ENCODE measurements around the gene DDX41.
A peak's percentile ranks its signal among the peaks of the same experiment; 100 is the strongest.
"Not testable (repeated sequence)": the region's sequence is repeated elsewhere in the genome, so short reads cannot be mapped to it uniquely, and the experiment has no call there.

The DDX41 gene

DNA sequence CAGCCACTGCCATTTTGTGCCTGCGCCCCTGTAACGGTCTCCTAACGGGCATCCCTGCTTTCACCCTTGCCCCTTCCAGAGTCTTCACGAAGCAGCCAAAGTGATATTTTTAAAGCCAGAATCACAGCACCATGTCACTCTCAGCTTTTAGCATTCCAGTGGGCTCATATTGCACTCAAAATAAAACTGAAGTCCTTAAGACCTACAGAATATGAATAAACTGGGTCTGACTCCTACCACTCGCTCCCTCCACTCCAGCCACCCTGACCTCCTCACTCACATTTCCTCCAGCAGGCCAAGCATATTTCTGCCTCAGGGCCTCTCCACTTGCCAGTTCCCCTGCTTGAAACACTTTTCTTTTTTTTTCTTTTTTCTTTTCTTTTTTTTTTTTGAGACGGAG is 16.9 kb downstream of the DDX41 start:
- no peak for DNase-seq

DNA sequence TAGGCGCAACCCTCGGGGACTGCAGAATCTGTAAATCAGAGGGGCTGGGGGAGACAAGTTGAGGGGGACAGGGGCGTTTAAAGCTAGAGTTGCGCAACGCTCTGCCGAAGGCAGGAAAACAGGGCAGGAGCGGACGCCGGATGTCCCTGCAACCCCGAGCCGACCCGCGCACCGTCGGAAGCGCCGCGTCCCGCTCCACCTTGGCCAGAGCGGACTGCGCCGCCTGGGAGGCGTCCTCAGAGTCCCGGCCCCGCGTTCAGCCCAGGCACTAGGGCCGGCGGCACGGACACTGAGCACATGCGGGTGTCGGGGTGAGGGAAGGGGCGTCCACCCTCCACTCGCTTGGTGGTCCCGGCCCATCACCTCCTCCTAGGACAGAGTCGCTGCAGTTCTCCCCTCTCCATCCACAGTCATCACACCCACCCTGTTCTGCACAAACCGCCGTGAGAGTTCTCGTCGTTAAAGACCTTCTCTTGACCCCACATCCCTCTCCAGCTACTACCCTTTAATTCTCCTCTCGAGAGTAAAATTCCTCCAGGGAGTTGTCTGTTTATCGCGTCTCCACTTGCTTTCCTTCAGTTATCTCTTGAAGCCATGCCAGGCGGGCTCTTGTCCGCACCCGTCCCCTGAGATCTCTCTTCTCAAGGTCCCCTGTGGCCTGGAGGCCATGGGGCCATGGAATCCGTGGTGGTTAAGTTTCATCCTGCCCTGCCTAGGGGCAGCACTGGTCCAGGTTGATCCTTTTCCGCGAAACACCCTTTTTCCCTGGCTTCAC is 18.6 kb downstream of the DDX41 start:
- no peak for DNase-seq

DNA sequence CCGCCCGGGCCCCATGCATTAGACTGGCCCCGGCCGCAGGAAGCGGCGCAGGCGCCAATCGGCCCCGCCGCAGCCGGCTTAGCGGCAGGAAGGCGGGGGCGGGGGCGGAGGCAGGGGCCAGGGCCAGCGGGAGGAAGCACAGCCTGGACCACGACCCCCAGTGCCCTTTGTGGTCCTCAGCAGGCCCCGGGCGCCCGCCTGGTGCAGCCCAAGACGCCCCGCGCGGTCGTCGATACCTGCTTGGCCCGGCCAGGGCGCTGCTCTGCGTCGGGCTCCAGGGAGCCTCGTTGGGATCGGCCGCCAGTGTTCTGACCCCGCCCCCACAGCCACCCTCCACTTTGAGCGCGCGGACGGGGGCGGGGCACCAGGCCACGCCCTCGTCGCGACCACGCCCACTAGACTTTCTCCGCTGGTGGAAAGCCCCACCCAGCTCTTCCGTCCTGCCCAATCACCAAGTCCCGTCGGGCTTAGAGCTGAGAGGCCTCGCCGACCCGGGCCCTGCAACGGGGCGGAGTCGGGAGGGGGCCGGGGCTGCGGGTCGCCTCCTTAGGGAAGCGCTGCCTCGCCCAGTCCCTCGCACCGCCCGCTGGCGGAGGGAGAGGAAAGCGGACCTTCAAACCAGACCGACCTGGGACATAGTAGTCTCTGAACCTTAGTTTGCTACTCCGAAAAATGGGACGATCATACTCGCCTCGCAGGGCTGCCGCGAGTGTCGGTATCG is 19.3 kb downstream of the DDX41 start, which contains the start of gene PDLIM7:
TSS of gene PDLIM7 (minus strand) at position 313 of the 721 bp plus-strand sequence. CDS start 1,092 bp downstream, outside the sequence.
- DNase-seq = peak in 57 of 58 donors; percentile 18 to 94 (median 81)

DNA sequence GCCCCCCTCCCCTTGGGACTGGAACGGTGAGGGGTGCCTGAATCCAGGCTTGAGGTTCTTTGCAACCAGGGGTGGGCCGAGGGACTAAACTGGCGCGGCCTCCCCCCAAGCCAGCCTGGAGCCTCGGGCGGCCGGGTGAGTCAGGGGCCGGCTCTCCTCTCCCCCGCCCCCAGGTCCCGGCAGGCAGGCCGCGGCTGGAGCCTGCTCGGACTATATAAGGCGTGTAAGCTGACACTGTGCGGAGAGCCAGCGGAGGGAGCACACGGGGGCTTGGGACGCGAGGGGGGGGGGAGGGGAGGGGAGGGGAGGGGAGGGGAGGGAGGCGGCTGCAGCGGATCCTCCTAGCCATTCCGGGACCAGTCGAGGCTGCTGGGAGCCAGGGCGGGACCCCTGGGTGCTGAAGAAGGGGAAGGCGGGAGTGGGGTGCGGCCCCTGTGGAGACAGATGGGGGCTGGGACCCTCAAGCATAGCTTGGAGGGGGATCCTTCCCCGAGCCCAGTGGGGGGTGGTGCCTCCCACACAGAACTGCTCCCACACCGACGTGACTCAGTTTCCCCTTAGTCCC is 20.0 kb downstream of the DDX41 start:
- DNase-seq = no peak

DNA sequence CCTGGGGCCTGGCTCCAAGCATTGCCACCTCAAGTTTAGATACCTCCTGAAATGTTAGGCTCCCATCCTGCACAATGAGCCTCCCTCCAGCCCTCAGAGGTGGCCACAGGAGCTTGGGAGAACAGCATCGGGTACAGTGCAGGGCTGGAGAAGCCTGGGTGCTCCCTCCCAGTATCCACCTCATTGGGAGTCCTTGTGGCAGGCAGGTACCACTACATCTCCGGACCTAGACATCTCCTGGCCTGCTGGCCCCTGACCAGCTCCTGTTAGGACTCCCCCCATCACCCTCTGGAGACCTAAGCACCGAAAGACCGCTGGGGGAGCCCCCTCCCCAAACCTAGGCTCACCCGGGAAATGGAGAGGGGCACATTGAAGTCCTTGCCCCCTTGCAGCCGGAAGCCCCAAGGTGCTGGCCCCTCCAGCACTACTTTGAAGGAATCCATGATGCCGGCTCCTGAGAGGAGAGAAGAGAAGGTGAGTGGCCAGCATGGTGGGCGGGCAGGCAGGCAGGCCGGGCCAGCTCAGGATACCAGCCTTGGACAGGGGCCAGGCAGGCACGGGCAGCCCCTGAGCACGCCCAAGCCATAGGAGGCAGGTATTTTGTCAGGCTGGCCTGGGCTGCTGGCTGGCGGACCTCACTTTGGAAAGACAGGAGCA is 20.6 kb downstream of the DDX41 start:
- DNase-seq = peak in 1 of 58 donors; percentile 25

DNA sequence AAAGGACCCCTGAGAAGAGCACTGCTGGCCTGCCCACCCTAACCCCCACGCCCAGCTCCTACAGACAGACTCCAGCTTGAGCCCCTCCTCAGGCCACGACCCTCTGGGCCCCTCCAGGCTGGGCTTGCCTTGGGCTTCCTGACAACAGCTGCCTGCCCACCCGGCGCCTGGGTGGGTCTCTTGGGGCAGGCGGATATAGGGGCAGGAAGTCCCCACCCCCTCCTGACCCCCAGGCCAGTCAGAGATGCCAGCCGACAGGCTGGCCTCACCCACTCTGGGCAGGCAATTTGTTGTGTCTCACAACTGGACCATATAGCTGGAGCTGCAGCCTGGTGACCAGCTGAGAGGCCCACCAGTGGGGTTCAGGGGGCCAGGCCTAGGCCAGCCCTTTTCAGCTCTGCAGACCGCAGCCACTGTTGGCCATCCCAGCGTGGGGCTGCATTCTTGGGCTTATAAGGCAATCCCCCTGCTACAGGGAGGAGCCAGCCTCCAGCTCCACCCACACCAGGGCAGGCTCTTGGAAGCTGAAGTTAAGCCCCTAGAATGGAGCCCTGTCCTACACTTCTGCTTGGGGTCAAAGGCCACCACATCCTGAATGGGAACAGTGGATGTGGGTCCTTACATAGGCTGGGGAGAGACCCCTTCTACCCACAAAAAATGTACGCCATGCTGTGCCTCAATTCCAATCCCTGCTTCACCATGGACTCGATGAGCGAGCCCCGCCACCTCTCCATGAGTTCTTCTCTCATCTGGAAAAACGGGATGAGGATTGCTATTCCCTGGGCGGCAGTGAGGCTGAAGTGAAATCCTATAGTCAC is 21.3 kb downstream of the DDX41 start:
- no peak for DNase-seq

DNA sequence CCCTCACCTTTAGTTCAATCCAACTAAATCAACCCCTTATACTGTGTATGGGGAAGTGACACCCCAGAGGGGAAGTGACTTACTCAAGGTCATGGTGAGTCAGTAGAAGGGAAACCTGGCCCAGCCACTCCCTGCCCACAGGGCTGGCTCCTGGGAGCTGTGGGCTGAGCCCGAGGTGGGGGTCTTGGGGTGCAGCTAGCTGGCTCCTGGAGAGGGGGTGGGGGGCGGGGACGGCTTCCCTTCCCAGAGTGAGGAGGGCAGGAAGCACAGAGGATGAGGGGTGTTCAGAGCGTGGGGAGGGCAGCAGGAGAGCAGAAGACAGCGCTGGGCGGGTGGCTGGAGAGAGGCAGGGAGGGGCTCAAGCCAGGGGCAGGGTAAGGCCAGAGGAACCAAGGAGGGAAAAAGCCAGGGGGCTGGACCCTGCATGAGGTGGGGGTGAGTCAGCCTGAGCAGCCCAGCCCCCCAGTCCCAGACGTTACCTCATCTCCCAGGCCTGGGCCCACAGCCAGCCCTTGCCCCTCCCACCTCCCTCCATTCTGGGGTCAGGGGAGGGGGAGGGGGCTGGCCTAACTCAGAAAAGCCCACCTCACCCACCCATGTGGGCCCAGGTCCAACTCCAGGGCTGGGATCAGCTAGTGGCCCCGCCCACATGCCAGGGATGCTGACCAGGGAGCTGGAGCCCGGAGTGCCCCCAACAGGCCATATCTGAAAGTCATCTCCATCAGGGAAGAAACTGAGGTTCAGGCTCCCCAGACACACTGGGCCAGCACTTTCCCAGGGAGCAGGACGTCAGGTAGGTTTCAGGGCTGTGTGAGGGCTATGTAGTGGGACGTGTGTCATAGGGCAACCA is 22.2 kb downstream of the DDX41 start:
- peak in 4 of 58 donors; percentile 9 to 62 (median 28) for DNase-seq

DNA sequence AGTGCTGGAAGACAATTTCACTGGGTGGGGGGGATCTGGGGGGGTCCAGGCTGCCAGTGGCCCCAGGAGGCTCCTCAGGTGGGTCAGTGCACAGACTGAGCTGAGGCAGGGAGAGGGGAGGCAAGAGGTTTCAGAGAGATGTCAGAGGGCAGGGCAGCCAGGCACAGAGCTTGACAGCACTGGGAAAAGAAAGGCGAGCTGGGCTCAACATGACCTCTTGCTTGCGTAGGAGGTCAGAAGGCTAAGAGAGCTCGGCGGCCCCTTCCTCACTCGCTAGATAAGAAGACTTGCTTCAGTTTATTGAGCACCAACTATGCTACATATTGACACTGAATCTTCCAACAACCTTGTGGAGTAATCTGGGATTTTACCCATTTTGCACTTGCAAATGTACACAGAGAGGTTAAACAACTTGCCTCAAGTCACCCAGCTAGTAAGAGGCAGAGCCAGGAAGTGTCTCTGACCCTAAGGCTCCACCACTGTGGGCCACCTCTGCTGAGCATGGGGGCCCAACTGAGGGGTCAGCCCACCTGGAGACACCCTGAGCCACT is 22.9 kb downstream of the DDX41 start:
- no peak for DNase-seq

DNA sequence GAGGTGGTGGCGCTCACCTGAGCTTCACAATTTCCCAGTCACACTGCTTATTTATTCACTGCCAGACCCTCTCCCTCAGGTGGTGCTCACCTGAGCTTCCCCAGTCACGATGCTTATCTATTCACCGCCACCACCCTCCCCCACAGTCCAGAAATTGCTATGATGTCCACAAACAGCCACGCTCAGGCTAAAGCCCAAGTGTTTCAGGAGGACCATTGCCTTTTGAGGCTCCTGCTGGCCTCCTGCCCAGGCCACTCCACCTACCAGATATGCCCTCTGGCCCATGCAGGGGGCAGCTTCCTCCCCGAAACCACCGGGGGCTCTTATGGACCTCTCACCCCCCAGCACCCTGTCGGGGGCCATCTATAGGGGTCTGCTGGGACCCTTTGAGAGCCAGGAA is 23.9 kb downstream of the DDX41 start:
- DNase-seq = no peak

DNA sequence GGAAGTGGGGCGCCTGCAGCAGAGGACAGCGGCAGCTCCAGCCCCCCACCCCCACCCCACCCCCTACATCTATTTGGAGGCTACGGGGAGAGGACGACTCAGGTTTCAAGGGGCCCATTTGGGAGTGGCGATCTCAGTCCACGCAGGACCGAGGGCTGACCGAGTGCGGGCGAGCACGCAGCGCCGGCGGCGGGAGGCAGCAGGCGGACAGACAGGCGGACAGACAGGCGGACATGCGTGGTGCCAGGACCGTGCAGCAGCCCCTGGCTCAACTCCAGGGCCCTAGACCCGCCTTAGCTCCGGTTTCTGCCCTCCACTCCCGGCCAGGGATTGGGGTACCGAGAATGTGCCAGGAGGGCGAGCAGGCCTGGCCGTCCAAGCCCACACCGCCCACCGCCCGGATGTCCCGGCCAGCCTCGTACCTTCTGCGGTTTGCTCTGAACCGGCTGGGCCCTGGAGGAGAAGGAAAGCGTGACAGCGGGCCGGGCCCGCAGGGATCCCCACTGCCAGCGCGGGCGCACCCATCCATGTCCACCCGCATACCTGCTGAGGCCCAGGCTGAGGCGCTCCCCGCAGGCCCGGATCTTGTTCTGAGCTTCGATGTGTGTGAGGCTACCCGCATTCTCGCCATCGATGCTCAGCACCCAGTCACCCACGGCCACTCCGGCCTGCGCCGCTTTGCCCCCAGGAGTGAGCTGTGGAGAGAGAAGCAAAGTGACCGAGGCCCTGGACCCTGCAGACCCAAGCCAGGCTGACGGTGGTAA is 24.6 kb downstream of the DDX41 start:
- no peak for DNase-seq

DNA sequence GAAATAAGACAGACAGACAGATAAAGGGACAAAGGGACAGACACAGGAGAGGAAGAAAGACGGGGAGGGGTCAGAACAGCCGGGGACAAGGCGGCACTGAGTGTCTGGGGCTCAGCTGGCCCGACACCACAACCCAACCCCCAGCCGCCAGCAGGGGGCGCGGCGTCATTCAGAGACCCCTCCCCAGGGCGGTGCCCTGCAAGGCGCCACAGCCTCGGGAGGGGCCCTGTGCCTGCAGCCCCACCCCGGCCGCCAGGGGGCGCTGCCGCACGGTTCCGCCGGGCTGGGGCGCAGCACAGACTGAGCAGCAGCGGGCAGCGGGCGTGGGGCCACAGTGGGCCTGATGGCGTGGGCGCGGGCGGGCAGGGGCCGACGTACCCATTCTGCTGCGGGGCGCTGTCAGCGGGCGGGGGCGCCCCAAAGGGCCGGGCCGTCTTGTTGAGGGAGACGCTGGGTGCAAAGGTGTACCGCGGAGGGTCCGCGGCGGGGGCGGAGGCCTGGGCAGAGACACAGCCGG is 25.3 kb downstream of the DDX41 start:
- DNase-seq = no peak

DNA sequence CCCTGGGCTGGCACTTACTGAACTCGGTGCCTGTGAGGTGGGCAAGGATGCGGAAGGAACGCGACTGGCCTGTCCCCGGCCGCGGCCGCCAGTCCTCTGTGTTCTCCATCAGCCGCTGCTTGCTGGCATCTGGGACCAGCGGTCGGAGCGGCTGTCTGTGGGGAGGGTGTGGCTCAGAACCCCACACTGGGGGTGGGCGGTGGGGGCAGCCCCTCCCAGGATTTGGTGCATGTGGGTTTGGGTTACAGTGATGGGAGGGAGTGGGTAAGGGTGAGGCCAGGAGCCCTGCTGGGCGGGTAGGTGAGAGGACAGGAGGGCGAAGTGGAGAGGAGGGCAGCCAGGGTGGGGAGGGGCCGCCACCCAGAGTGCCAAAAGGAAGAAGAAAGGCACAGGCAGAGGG is 25.8 kb downstream of the DDX41 start:
- DNase-seq = no peak

DNA sequence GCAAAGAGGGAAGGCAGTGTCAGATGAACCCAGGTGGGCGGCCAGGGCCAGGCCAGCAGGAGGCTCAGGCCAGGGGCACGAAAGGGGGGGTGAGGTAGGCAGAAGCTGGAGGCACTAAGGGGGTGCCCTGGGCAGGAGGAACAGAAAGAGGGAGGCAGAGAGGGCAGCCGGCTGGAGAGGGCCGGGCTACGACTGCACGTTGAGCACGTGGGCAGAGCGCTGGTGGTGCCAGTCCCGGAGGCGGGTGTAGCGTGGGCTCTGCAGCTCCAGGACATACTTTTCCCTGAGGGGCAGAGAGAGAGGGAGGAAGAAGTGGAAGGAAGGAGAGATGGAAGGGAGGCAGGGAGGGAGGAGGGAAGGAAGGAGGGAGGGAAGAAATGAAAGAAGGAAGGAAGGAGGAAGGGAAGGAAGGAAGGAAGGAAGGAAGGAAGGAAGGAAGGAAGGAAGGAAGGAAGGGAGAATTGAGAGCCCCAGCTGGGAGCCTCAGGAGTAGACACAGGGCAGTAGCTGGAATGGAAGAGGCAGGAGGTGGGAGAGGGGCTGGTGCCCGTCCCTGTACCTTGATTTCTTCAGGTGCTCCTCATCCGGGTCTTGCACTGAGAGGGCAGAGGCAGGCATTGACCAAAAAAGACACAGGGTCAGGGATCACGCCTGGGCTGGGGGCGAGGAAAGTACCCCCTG is 26.3 kb downstream of the DDX41 start:
- peak in 14 of 58 donors; percentile 10 to 58 (median 25) for DNase-seq

DNA sequence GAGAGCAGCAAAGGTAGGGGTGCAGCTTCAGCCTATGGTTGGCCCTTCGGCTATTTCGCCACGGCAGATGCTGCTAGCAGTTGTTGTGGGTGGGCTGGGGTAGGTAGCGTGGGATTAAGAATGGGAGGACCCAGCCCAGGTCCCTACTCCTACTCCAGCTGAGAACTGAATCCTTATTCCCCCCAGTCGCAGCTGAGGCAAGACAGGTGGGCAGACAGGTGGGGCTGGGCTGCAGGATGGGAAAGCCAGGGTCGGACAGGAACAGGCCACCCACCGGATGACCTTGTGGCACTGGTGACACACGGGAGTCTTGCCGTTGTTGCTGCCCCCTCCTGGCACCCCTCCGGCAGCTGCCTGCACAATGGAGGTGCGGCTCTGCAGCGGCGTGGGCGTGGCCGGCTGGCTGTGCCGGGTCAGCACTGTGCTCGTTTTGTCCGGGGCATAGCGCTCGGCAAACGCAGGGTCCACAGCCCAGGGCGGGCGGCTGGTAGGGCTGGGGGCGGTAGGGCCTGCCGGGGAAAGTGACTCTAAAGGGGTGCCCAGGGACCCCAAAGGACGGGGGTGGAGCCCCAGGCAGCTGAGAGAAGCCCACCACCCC is 27.5 kb downstream of the DDX41 start:
- DNase-seq = no peak

DNA sequence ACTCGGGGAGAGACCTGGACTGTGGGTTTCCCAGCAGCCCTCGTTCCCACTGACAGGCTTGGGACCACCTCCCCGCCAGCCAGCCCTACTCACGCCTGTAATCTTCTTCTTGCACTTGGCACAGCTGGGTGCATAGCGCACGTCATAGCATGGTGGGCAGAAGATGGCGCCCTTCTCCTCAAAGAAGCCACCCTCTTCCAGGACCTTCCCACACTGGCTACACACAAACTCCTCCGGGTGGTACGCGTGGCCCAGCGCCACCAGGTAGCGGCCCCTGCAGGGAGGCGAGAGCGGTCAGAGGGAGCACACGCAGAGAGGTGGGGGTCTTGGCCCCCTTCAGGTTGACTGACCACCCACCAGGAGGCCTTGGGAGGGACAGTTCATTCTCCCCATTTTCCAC is 28.8 kb downstream of the DDX41 start:
- DNase-seq = no peak

DNA sequence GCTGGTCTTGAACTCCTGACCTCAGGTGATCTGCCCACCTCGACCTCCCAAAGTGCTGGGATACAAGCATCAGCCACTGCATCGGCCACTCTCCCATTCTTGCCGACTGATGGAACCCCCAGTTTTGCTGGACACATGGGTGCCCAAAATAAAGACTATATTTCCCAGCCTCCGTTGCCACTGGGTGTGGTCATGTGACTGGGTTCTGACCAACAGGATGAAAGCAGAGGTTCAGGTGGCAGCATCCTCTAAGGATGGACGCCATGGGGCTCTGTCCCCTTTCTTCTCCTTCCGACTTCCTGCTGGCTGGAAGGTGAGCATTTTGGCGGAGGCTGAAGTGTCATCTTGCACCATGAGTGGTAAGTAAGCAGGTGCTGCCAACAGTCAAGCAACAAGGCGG is 29.6 kb downstream of the DDX41 start:
- DNase-seq = no peak

DNA sequence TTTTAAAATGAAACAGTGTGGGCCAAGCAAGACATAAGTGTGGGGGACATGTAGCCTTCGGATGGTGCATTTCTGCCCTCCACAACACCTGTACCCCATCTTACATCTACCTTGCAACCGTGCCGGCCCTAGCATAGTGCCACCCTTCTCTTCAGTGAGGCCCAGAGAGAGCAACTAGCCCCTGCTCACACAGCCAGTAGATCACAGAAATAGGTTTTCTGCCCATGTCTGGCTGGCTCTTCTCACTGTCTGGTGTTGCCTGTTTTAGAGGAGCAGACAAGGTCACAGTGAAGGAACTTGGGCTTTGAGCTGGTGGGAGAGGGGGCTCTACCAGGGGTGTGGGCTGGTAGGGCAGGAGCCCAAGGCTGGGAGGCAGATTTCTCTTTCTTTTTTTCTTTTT is 30.5 kb downstream of the DDX41 start:
- DNase-seq = no peak

DNA sequence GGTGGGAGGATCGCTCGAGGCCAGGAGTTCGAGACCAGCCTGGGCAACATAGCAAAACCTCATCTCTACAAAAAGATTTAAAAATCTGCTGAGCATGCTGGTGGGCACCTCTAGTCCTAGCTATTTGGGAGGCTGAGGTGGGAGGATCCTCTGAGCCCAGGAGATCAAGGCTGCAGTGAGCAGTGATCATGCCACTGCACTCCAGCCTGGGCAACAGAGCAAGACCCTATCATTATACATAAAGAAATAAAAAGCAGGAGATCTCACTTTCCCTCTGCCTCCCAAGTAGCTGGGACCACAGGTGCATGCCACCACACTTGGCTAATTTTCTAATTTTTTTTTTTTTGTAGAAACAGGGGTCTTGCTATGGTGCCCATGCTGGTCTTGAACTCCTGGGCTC is 31.0 kb downstream of the DDX41 start:
- not testable (repeated sequence) for DNase-seq

Data from anterior cingulate cortex (tissue), 58 donors.